H1 (cell line): ENCODE measurements around the gene XIAP. TPM values are rescaled to one million over a fixed set of nuclear protein-coding genes. Genes with fewer than 3 reads are reported as not detected.

ENCODE experiments used
- CTCF ChIA-PET: fragments of 300-600 bp; sonication (Branson Sonifier 250); formaldehyde crosslinking; loops from one replicate; lab custom pipeline; 2021; ENCODE audit not compliant: partially characterized antibody; lab: Charles Lee
- POLR2A ChIA-PET: fragments of 300-600 bp; sonication (Branson Sonifier 250); formaldehyde crosslinking; loops from one replicate; lab custom pipeline; 2021; ENCODE audit warnings: inconsistent platforms; ENCODE audit not compliant: partially characterized antibody; lab: Charles Lee
- DNase-seq, 2 experiments: peaks; one replicate each; pipeline versions ENCODE4 v3.0.0 to v3.0.0-alpha.2; 2010 to 2022; ENCODE audit warnings: low spot score in 2 of 2, low read depth in 1 of 2, mixed read lengths in 1 of 2
- FAIRE-seq: peaks from 2 replicates; lab custom pipeline; 2011; peaks lifted over from hg19 to GRCh38; lab: Jason Lieb, UNC
- H2AFZ ChIP-seq: 2 replicates; pipeline ENCODE4 v1.8.1; 2012; ENCODE audit warnings: low read length, inconsistent platforms
- H2AK5ac ChIP-seq: 2 replicates; pipeline ENCODE4 v1.6.1; 2013; ENCODE audit warnings: low read depth, low read length
- H2BK120ac ChIP-seq: replicated peaks from 2 replicates; pipeline ENCODE3; 2013; ENCODE audit warnings: low read depth, low read length, inconsistent platforms
- H2BK12ac ChIP-seq: 2 replicates; pipeline ENCODE4 v1.6.1; 2013; ENCODE audit warnings: low read depth, low read length
- H2BK15ac ChIP-seq: 2 replicates; pipeline ENCODE4 v1.6.1; 2013; ENCODE audit warnings: low read length
- H2BK20ac ChIP-seq: 2 replicates; pipeline ENCODE4 v1.6.1; 2013; ENCODE audit warnings: low read length
- H2BK5ac ChIP-seq: 2 replicates; pipeline ENCODE4 v1.6.1; 2013; ENCODE audit warnings: low read depth, low read length
- H3K14ac ChIP-seq: 2 replicates; pipeline ENCODE4 v1.6.1; 2013; ENCODE audit warnings: inconsistent platforms; ENCODE audit not compliant: insufficient read length
- H3K18ac ChIP-seq: 2 replicates; pipeline ENCODE4 v1.6.1; 2013; ENCODE audit warnings: low read length; ENCODE audit errors: extremely low read depth
- H3K23ac ChIP-seq: 2 replicates; pipeline ENCODE4 v1.6.1; 2013; ENCODE audit warnings: inconsistent platforms; ENCODE audit not compliant: insufficient read length
- H3K23me2 ChIP-seq: 2 replicates; pipeline ENCODE4 v1.6.1; 2013; ENCODE audit warnings: low read depth, low read length
- H3K27ac ChIP-seq: 2 replicates; pipeline ENCODE4 v1.6.1; 2011; ENCODE audit warnings: low read depth, low read length, inconsistent platforms
- H3K27me3 ChIP-seq, 4 experiments: replicated peaks in 1 of 4; 1 replicate in 1 of 4; 2 replicates in 3 of 4; pipeline versions ENCODE4 v1.6.1 to v1.8.1; 2011 to 2013; ENCODE audit warnings: low read length in 3 of 4, mild to moderate bottlenecking in 3 of 4, inconsistent platforms in 2 of 4, mixed read lengths in 2 of 4, moderate library complexity in 1 of 4; ENCODE audit not compliant: control insufficient read depth in 3 of 4, insufficient read depth in 3 of 4; ENCODE audit errors: extremely low read depth in 1 of 4
- H3K36me3 ChIP-seq, 4 experiments: 2 replicates each; pipeline versions ENCODE4 v1.6.1 to v1.8.1; 2011 to 2013; ENCODE audit warnings: mild to moderate bottlenecking in 4 of 4, low read length in 3 of 4, moderate library complexity in 2 of 4, control low read depth in 1 of 4, inconsistent platforms in 1 of 4; ENCODE audit not compliant: insufficient read depth in 4 of 4, control insufficient read depth in 2 of 4
- H3K4ac ChIP-seq: replicated peaks from 2 replicates; pipeline ENCODE3; 2013; ENCODE audit warnings: low read length, low read depth, mixed read lengths, inconsistent platforms; ENCODE audit not compliant: insufficient read length
- H3K4me1 ChIP-seq, 4 experiments: replicated peaks in 1 of 4; 1 replicate in 1 of 4; 2 replicates in 3 of 4; pipeline versions ENCODE4 v1.6.1 to v1.8.1; 2011 to 2013; ENCODE audit warnings: low read length in 3 of 4, inconsistent platforms in 2 of 4, mixed read lengths in 1 of 4; ENCODE audit not compliant: insufficient read depth in 4 of 4, control insufficient read depth in 3 of 4
- H3K4me2 ChIP-seq, 2 experiments: 2 replicates each; pipeline versions ENCODE4 v1.6.1 to v1.8.1; 2011 to 2013; ENCODE audit warnings: low read depth in 2 of 2, low read length in 2 of 2, control low read depth in 1 of 2, inconsistent platforms in 1 of 2, mild to moderate bottlenecking in 1 of 2; ENCODE audit not compliant: insufficient read depth in 1 of 2
- H3K4me3 ChIP-seq, 4 experiments: fragments of 200-600, 300-600 bp in 1 of 4; sonication (generic), shearing (Covaris generic), sonication (Bioruptor Twin) in 1 of 4; 2 replicates each; pipeline versions ENCODE4 v1.5.1 to v1.8.1; 2011 to 2016; ENCODE audit warnings: low read length in 4 of 4, low read depth in 3 of 4, control low read depth in 2 of 4, inconsistent platforms in 2 of 4, mild to moderate bottlenecking in 2 of 4, mixed read lengths in 1 of 4, moderate library complexity in 1 of 4; ENCODE audit not compliant: insufficient read depth in 2 of 4; ENCODE audit errors: extremely low read depth in 1 of 4
- H3K56ac ChIP-seq: replicated peaks from 2 replicates; pipeline ENCODE3; 2013; ENCODE audit warnings: low read depth, mild to moderate bottlenecking, mixed read lengths, low read length, inconsistent platforms; ENCODE audit not compliant: insufficient read length
- H3K79me1 ChIP-seq: 2 replicates; pipeline ENCODE4 v1.6.1; 2013; ENCODE audit warnings: low read depth, low read length, control low read depth
- H3K79me2 ChIP-seq, 2 experiments: 2 replicates each; pipeline versions ENCODE4 v1.6.1 to v1.8.1; 2012 to 2013; ENCODE audit warnings: low read length in 2 of 2, mild to moderate bottlenecking in 2 of 2, inconsistent platforms in 1 of 2; ENCODE audit not compliant: insufficient read depth in 2 of 2, control insufficient read depth in 1 of 2
- H3K9ac ChIP-seq, 4 experiments: replicated peaks in 1 of 4; 1 replicate in 1 of 4; 2 replicates in 3 of 4; pipeline versions ENCODE4 v1.6.1 to v1.8.1; 2011 to 2013; ENCODE audit warnings: low read depth in 3 of 4, low read length in 3 of 4, control low read depth in 2 of 4, mild to moderate bottlenecking in 2 of 4, moderate library complexity in 2 of 4, inconsistent platforms in 1 of 4; ENCODE audit errors: extremely low read depth in 1 of 4
- H3K9me3 ChIP-seq, 2 experiments: 2 replicates each; pipeline versions ENCODE4 v1.6.1 to v1.8.1; 2012 to 2013; ENCODE audit warnings: mild to moderate bottlenecking in 2 of 2, moderate library complexity in 2 of 2, control low read depth in 1 of 2, inconsistent platforms in 1 of 2, low read depth in 1 of 2, low read length in 1 of 2, mixed read lengths in 1 of 2; ENCODE audit not compliant: insufficient read depth in 2 of 2
- H4K20me1 ChIP-seq, 2 experiments: replicated peaks in 1 of 2; 2 replicates each; pipeline versions ENCODE3 to v1.8.1; 2011 to 2013; ENCODE audit warnings: inconsistent platforms in 2 of 2, low read length in 2 of 2, mild to moderate bottlenecking in 1 of 2; ENCODE audit not compliant: insufficient read depth in 2 of 2, control insufficient read depth in 1 of 2
- H4K5ac ChIP-seq: 2 replicates; pipeline ENCODE4 v1.6.1; 2013; ENCODE audit warnings: low read length, low read depth, mixed read lengths, inconsistent platforms; ENCODE audit not compliant: insufficient read length
- H4K8ac ChIP-seq: 2 replicates; pipeline ENCODE4 v1.8.0; 2013; ENCODE audit warnings: mild to moderate bottlenecking, moderate library complexity, low read length, inconsistent platforms; ENCODE audit not compliant: insufficient read depth; ENCODE audit errors: extremely low read depth
- H4K91ac ChIP-seq: replicated peaks from 2 replicates; pipeline ENCODE3; 2013; ENCODE audit warnings: low read length, mixed read lengths, inconsistent platforms; ENCODE audit not compliant: insufficient read length
- CEBPB ChIP-seq: IDR thresholded peaks from 2 replicates; pipeline ENCODE4 v1.6.1; 2012; ENCODE audit warnings: low read depth, low read length
- CHD2 ChIP-seq: IDR thresholded peaks from 2 replicates; pipeline ENCODE4 v1.6.1; 2012; ENCODE audit warnings: low read length, improper control_type of control experiment
- EGR1 ChIP-seq: IDR thresholded peaks from 2 replicates; pipeline ENCODE4 v1.6.1; 2011; ENCODE audit warnings: low read depth, low read length, borderline replicate concordance
- NANOG ChIP-seq: IDR thresholded peaks from 2 replicates; pipeline ENCODE4 v1.6.1; 2011; ENCODE audit warnings: low read length, low read depth, mild to moderate bottlenecking, inconsistent platforms; ENCODE audit not compliant: insufficient read depth, poor library complexity, severe bottlenecking
- RNF2 ChIP-seq: fragments of 200-900, 300-1000 bp; sonication (generic); IDR thresholded peaks from 2 replicates; pipeline ENCODE4 v1.7.1; 2016; ENCODE audit warnings: borderline replicate concordance, low read depth, mild to moderate bottlenecking, antibody characterized with exemption, low read length; ENCODE audit not compliant: poor library complexity, severe bottlenecking; ENCODE audit errors: missing control alignments
- SIX5 ChIP-seq: IDR thresholded peaks from 2 replicates; pipeline ENCODE4 v1.6.1; 2011; ENCODE audit warnings: mild to moderate bottlenecking, low read depth, low read length
- SRF ChIP-seq: IDR thresholded peaks from 2 replicates; pipeline ENCODE4 v1.6.1; 2011; ENCODE audit warnings: mild to moderate bottlenecking, low read depth, low read length, moderate library complexity
- polyA plus RNA-seq, 7 experiments: library from polyadenylated mRNA; depleted of rRNA in 3 of 7; stranded (reverse) in 5 of 7; unstranded in 2 of 7; fragments of >200 nt in 5 of 7; fragments of 200-250 nt in 2 of 7; gene quantifications; 1 replicate in 5 of 7; 2 replicates in 1 of 7; 4 replicates in 1 of 7; pipeline versions ENCODE4 v1.2.1 to v1.2.3, GENCODE V29; 2011 to 2013; ENCODE audit warnings: missing spikeins in 2 of 7, mixed read lengths in 2 of 7
- total RNA-seq: library from RNA; stranded (reverse); fragmentation: NEBNext Ultra II Directional; extraction: Animal tissue kit (Norgen Biotek cat#: 25700); gene quantifications from 2 replicates; pipeline ENCODE4 v1.2.1, GENCODE V29; 2021
- TF ChIP-seq, protein P1 (sequence below): IDR thresholded peaks from 2 replicates; pipeline ENCODE4 v1.6.1; 2011; ENCODE audit warnings: low read depth, mild to moderate bottlenecking, low read length; ENCODE audit not compliant: insufficient read depth

XIAP gene
- total and polyA plus RNA-seq, 2 of the 8 experiments (the other 6 are each of a cell fraction or from before 2014, with no cell fraction given), result 5.9 to 44.7 TPM

DNA sequence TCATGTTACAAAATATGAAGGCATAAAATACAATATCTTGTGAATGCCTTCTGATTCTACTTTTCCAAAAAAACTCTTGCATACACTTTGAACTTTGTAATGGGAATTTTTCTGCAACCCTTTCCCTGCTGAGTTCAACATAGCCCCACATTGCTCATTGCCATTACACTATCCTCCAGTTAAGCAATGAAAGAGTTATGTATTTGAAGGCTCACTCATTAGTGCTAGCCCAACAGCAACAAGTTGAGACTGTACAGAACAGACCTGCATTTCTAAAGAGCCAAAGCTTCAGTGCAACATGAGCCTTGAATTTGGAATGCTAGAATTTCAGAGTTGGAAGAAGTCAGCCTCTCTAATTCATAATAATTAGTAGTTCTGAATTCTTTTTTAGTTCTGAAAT is 57.2 kb downstream of the XIAP start:
- Histone ChIP-seq H3K79me1 (no peaks in the 10 kb centered on the region), H3K79me2 (no peaks in the 10 kb centered on the region), H3K27ac (no peak overlapping the region), H2BK12ac (no peak overlapping the region), H2AK5ac (no peak overlapping the region), H3K18ac (no peak overlapping the region), H4K20me1 (no peaks in the 10 kb centered on the region), H3K4me1 (no peaks in the 10 kb centered on the region), H3K14ac (no peak overlapping the region), H2AFZ (no peak overlapping the region), H2BK20ac (no peak overlapping the region), H3K36me3 (no peaks in the 10 kb centered on the region), H4K5ac (no peak overlapping the region), H3K4me3 (no peak overlapping the region), H3K23ac (no peak overlapping the region), H3K9me3 (no peaks in the 10 kb centered on the region), H4K8ac (no peak overlapping the region), H3K23me2 (no peaks in the 10 kb centered on the region), H3K27me3 (no peaks in the 10 kb centered on the region), H3K4ac (no peak overlapping the region), H2BK120ac (no peak overlapping the region), H3K56ac (no peak overlapping the region), H2BK15ac (no peak overlapping the region), H2BK5ac (no peak overlapping the region), H3K4me2 (no peak overlapping the region), H3K9ac (no peak overlapping the region), H4K91ac (no peak overlapping the region)
- TF ChIP-seq RNF2 (no peak), SRF (no peak), SIX5 (no peak), NANOG (no peak), CEBPB (no peak), CHD2 (no peak), EGR1 (no peak)
- TF ChIP-seq, protein P1, sequence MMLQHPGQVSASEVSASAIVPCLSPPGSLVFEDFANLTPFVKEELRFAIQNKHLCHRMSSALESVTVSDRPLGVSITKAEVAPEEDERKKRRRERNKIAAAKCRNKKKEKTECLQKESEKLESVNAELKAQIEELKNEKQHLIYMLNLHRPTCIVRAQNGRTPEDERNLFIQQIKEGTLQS, result no peak
- FAIRE-seq (no peak), DNase-seq (no peak)
- POLR2A ChIA-PET, result no interaction called here
- CTCF ChIA-PET, result interaction anchor here (1.0 kb wide), 1 partner anchor 84 kb away, joined by 3 read pairs; no protein-coding TSS in a partner anchor
